Activated T-cell treated with anti-CD3 and anti-CD28 coated beads for 1 hour (primary cell): Measurements from ENCODE around the gene RAB11FIP4.

ENCODE experiments used
- DNase-seq: peaks from one replicate; pipeline ENCODE4 v3.0.0-alpha.2; 2020; ENCODE audit warnings: low read depth

Gene RAB11FIP4

DNA sequence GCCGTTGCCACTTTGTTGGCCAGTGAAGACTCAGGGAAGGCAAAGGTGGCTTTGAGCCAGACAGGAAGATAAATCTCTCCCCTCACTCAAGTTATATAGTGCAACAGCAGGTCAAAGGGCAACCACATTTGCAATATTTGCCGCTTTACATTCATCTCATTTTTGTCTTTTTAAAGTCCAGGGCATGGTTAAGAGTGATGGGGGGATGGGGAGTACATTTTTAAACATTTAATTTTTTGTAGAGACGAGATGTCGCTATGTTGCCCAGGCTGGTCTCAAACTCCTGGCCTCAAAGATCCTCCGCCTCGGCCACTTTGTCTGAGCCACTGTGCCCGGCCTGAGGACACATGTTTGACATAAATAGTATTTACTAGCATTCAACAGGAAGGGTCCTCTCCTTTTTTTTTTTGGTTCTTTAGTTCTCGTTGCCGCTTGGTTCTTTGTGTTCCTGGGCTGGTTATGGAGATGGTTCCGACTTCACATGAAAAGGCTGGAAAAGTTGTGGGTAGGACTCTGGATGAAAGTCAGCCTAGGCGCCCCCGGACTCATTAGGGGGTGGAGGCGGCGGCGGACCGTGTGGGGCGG, 95.7 kb downstream of the RAB11FIP4 start:
- no peak for DNase-seq

DNA sequence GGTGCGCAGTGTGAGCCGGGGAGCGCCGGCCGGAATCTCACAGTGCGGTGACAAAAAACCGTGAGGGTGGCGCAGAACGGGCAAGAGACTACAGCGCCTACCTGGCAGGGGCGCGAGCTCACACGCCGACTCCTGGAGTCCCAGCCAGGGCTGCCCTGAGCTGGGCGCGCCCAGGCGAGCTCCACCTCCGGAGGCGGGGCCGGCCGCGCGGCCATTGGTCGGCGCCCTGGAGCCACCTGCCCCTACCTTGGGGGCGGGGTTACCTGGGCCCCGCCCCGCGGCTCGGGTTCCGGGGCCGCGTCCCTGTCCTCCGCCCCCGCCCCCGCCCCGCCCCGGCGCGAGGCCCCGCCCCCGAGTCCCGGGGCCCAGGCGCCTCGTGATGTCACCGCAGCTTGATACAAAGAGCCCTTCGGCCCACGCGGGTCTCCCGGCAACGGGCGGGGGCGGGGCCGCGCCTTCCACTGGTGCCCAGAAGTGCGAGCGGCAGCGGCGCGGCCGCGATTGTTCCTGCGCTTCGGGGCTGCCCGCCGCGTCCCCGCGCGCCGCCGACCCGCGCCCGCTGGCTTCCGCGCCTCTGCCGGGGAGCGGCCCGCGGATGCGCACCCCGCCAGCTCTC, 96.3 kb downstream of the RAB11FIP4 start:
- DNase-seq, result peak; percentile 94

DNA sequence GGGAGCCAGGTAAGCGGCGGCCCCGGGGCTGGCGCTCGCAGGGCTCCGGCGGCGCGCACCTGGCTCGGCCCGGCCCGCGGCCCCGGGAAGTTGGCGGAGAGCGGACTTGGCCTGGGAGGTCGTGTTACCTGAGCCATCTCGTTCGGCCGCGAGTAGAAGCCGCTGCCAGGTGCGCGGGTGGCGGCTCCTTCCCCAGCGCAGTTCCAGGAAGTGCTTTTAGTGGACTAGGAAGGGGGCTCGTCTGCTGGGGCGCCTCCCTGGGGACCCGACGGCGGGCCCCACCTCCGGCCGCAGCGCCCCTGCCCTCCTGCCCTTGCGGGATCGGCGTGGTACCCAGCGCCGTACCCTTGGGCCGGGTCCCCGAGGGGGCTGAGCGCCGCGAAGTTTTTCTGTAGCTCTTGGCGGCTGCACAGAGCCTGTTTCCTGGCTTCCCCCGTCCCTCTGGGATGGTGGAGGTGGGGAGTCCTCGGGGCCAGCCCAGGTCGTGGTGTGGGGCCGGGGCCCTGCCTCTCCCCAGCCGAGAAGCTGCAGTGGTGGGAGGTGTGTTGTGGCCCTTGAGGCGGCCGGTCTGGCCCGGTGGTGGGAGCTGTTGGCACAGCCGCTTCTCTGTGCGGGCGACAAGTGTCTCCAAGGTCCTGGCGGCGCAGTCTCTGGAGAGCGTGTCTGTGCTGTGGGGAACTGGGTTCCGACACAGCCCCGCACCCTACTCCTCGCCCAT, 96.9 kb downstream of the RAB11FIP4 start:
- no peak for DNase-seq

DNA sequence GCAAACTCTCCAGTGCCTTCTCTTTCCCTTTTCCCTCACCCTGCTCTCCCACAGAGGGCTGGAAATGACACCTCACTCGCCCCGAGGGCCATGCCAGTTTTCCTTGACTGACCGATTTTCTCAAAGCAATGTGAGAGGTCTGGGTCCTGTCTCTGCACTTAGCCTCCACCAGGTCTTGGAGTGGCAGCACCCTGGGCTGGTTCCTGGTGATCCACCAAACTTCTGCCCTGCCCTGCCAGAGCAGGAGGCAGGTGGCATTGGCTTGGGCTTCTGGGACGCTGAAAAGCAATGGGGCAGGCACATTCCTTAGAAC, 97.5 kb downstream of the RAB11FIP4 start:
- no peak for DNase-seq

DNA sequence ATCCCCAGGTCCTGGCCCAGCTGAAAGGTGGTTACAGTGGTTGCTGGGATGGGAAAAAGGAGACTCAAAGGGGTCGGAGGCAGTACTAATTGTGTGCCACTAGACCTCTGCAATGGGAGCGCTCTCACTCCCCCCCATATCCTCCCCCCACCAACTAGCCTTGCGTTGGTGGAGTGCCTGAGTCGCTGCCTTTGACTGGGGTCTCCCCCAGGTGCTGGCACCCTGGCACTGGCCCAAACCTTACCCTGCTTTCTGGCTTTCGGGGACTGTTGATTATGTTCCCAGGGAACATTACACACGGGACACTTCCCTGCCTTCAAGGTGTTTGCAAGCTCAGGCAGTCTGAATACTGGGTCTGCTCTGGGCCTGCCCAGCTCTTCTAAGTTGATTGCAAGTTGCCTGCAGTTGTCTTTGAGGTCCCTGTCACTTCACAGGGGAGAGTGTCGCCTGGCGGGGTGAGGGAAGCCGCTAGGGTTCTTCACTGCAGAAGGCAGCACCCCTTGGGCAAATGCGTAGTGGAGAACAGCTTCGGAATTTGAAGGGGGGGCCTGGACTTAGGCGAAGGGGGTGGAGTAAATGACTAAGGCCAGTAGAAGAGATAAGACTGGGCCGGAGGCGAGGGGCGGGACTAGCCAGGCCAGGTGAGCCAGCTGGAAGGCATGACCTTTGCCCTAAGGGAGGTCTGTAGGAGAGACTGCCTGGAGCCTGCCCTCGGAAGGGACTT, 98.0 kb downstream of the RAB11FIP4 start:
- no peak for DNase-seq

DNA sequence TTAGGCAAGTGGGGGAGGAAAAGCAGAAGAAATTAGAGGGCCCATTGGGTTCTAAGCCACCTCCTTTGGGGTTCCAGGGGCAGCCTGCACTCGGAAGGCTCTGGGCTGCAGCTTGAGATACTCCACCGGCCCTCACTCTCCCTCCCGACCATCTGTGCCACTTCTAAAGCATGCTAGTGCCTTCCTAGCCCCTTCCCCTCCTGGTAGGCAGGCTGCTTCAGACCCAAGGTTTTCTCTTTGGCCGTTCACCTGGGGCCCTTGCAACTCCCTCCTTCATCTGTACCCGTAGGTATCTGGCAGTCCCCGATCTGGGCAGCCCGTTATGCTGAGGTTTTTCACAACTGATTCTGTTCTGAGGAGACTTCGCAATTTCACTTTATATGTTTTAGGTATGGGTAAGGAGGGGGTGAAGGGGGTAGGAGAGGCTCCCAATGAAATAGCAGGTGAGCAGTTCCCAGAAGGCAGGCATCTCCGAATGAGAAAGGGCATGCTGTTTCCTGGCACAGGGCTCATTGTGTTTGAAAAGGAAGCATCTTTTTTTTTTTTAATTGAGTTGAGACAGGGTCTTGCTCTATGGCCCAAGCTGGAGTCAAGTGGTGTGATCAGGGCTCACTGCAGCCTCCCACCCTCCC, 98.7 kb downstream of the RAB11FIP4 start:
- DNase-seq, result no peak

DNA sequence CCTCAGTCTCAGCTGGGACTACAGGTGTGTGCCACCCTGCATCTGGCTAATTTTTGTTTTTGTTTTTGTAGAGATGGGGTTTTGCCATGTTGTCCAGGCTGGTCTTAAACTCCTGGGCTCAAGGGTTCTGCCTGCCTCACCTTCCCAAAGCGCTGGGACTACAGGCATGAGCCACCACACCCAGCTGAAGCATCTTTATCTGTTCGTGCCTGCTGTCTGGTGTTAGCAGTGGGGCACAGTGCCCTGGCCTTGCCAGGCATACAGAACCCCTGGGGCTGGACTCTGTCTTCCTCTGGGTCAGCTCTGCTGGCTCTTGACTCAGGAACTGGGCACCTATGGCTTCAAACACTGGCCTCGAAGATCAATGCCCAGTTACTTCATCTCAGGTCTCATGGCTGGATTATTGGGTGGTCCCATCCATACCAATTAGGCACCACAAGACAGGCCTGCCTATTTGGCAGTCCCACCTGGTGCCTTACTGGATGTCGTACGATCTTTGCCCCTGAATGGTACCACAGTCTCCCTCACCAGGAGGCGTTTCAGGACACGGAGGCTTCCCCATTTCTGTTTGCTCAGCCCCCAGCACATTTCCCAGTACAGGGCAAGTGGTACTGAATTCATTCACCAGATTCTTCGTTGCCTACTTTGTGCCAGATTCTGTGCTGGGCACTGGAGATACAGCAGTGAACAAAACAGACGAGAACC, 99.3 kb downstream of the RAB11FIP4 start:
- no peak for DNase-seq

DNA sequence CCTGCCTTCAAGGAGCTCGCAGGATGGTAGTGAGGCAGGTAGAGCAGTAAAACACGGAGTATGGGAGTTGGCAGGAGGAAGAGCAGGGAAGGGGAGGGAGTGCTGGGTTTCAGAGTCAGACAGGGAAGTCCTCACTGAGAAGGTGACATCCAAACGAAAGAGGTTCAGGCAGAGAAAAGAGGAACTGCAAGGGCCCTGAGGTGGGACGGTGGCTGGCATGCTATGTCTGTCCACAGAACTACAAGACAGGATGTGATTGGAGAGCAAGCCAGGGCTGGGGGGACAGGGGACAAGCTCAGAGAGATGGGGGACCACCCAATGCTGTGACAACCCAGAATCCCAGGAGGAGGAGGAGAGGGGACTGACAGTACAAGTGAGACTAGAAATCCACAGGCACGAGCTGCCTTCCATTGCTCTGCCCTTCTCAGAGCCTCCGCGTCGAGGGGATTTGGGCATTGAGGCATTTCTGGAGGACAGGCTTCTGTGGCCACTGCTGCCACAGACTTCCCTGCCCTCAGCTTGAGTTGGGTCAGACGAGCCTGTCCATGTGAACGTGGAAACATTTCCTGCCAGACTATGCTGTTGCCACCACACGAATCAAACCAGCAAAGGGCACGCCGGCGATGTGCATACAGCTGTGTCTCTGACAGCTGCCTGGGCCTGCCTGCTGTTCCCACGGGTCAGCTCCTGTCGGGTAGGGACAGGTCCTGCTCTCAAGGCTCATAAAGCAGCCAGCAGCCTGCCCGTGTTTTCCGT, 100.1 kb downstream of the RAB11FIP4 start:
- no peak for DNase-seq

DNA sequence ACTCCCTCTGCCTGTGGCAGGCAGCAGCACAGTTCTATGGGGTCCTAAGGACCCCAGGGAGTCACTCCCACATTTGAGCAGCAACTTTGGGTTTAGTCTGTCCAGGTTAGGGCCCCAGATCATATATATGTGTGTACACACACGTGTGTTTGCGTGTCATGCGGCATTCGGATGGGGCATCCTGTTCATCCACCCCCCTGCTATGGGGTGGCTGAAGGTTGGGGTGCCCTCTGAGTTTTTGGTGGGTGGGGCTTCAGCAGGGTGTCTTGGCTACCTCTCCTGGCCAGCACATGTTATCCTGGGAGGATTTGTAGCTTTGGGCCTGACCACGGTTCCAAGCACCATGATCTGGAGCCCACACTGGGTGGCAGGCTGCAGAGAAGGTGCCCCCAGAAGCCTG, 100.7 kb downstream of the RAB11FIP4 start:
- DNase-seq, result no peak

DNA sequence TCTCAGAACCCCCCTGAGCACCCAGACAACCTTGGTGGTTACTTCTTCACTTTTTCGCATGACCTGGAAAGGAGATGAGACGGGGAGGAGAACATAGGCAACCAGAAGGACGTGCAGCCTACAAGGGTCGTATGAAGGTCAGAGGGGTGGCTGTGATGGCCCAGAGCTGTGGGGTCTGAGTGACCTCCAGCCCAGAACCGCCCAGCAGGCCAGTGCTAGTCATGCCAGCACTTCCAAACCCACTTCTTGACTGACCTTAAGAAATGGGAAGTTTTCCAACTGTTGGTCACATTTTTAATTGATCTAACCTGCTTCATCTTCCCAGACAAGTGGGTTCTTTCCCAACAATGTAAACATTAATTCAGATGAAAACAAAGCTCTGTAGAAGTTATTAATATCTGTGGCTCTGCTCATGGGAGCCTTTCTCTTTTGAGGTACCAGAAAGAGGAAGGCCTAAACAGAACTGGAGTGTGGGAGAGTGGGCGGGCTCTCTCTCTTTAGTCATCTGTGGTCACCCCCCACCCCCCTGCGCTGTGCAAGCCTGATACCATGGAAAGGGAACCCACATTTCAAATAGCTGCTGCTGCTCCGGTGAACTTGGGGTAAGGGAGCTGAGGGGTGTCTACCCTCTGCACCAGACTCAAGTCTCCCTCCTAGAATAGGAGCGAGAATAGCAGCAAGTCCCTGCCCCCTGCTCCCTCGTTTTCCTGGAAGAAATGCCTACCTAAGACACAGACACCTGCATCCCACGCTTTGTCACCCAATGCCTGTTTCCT, 101.6 kb downstream of the RAB11FIP4 start:
- peak; percentile 52 for DNase-seq

DNA sequence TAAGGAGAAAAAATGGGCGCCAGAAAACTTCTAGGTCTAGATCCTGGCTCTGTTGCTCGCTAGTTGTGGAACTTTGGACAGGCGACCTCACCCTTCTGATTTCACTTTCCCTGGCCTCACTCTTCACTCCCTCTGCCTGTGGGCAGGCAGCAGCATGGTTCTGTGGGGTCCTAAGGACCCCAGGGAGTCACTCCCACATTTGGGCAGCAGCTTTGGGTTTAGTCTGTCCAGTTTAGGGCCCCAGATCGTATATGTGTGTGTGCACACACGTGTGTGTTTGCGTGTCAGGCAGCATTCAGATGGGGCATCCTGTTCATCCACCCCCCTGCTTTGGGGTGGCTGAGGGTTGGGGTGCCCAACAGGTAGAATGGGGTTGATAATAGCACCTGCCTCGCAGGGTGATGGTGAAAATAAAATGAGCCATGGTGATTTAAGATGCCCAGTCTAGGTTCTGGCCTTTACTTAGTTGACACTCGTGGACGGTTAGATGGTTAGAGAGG, 102.2 kb downstream of the RAB11FIP4 start:
- DNase-seq, result no peak

DNA sequence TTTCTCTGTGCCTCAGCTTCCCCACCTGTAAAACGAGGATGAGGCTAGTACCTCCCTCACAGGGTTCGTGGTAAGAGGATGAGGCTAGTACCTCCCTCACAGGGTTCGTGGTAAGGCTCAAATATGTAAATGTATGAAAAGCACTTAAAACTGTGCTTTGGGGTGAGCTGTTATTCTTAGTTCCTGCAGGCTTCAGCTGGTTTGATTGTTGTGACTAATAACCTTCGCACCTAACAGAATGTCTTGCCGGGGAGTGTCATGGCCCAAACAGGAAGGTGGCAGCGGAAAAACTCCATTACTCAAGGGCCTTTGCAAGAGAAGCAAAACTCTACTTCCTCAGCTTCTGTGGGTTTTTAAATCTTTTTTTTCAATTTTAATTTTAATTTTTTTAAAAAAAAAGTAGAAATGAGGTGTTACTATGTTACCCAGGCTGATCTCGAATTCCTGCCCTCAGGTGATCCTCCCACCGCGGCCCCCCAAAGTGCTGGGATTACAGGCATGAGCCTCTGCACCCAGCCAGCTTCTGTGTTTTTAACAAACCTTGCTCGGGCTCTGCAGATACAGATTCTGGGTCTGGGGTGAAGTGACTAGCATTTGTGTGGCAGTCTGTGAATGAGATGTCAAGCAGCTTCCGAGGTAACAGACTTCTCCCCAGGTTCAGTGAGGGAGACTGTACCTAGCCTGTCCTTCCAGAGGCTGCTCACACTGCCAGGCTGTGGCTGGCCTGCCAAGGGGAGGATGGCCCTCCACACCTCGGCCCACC, 103.0 kb downstream of the RAB11FIP4 start:
- peak; percentile 49 for DNase-seq

DNA sequence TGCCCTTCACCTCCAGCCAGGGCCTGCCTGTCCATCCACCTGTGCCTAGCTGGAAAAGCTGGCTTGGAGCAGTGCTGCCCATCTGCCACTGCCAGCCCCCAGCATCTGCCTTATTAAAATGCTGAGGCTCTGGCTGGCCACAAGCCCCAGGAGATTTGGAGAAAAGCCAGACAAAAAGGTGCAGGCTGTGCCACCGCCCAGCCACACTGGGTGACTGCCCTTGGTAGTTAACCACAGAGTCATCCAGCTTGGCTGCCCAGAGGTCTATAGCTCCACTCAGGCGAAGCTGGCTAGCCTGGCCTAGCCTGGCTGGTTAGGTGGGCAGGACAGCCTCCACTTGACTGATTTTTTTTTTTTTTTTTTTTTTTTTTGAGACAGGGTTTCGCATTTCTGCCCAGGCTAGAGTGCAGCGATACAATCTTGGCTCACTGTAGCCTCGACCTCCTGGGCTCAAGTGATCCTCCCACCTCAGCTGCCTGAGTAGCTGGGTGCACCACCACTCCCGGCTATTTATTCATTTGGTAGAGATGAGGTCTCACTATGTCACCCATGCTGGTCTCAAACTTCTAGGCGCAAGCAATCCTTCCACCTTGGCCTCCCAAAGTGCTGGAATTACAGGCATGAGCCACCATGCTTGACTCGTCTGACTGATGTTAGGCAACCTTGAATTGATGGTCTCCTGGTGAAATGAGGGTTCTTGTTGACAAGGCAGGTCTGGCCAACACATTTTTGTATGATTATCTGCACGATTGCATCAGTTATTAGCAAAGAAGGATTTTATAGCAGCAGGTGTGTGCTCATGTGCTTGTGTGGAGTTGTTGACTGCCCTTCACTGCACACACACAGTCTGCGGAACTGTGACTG, 103.8 kb downstream of the RAB11FIP4 start:
- no peak for DNase-seq

DNA sequence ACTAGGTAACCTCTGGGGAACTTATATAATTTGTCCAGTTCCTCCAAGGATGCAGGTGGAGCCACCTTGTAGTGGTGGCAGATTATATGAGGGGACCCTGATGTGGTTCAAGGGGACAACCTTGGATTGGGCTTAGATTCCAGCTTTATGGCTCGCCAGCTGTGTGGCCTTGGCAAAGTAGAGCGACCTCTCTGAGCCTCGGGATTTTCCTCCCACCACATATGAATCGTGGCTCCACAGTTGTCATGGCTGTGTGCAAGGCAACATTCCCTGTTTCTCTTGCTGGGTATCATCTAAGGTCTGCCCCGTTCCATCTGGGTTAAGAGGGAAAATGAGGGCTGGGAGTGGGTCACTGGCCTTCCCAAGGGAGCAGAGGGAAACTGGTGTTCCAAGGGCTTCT, 104.6 kb downstream of the RAB11FIP4 start:
- DNase-seq, result no peak

DNA sequence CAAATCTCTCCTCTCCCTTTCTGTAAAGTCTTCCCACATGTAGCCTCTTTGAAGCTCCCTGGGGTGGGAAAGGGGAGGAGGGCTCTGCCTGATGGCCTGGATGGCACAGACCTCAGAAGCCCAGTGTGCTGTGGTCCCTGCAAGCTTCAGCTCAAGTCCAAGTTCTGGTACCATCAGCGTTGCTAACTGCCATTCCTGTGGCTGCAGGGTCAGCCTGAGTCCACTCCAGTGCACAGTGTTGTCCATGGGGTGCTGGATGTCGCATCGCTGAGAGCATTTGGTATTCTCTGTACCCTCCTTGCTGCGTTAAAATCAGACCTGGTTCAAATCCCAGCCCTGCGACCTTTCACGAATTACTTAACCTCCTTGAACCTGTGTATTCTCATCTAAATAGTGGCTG, 105.1 kb downstream of the RAB11FIP4 start:
- no peak for DNase-seq

DNA sequence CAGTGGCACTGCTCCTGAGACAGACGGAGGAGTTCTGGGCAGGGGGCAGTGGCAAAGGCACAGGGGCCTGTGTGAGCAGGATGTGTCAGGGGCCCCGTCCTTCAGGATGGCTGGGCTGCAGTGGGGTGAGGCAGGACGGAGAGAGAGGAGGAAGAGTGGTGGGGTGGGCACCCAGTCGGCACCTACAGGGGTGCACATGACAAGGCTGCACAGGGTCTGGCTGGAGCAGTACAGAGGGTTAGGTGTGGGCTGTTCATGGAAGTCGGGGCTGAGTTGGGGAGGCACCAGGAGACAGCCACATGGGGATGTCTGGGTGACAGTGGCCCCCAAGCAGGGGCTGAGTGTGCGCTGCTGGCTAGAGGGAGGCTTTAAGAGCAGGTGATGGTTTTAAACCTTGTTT, 106.0 kb downstream of the RAB11FIP4 start:
- no peak for DNase-seq

DNA sequence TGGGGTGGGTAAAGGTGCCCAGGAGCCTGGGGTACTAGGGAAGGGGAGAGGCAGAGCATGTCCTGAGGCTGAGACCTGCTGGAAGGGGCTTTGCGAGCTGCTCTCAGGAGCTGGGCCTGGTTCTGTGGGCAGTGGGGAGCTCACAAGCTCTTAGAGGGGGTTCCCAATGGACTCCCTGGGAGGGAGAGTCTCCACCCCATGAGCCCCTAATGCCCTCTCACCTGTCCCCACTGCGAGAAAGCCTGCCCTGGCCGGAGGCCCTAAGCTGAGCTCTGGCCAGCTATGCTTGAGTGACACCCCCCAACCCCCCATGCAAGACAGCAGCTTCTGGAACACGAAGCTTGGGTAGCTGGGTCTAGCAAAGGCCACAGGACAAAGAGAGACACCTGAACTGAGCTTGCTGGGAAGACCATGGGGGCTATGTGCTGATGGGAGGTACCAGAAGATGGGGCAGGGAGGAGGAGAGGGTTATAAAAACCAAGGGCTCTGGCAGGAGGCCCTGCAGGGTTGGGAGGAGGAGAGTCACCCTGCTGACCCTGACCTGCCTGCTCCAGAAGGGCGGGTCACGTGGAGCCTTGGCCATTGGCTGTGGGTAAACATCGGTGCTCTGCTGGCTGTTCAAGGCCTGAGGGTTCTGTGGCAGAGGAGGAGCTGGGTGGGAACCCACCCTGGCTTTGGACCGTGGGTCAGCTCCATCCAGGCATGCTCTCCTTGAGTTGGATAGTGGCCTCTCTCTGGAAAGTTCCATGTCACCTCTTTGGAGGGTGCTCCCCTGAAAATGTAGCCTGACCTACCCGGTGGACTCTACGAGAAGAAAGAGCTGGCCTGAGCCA, 106.7 kb downstream of the RAB11FIP4 start:
- no peak for DNase-seq
